ENCODE measurements around the gene RECK. TPM values are rescaled to one million over a fixed set of nuclear protein-coding genes. Genes with fewer than 3 reads are reported as not detected.

The RECK gene
- total and polyA plus RNA-seq, 2 donors (not counting 1 experiment from before 2014, with no cell fraction given), result 98.4 to 212 TPM

- Histone ChIP-seq H3K79me2 (ENCODE audit: control insufficient read depth, insufficient read depth, low read length) (no peaks in the 10 kb centered on the region), H3K4me2 (ENCODE audit: extremely low read depth, insufficient read depth, low read length) (no peak overlapping the region), H3K9ac (ENCODE audit: insufficient read depth, low read length) (no peak overlapping the region), H3K27ac (ENCODE audit: insufficient read depth, low read length) (no peak overlapping the region), H3K27me3 (ENCODE audit: control insufficient read depth, insufficient read depth, low read length) (no peaks in the 10 kb centered on the region), H4K20me1 (ENCODE audit: control insufficient read depth, extremely low read depth, insufficient read depth, low read length) (no peaks in the 10 kb centered on the region), H2AFZ (ENCODE audit: low read length) (no peak overlapping the region), H3K36me3 (ENCODE audit: control insufficient read depth, insufficient read depth, low read length) (peaks cover 5% of the 10 kb centered on the region), H3K4me3 (replicated peaks in 1 of 4; ENCODE audit: control extremely low read depth in 1 of 4, insufficient read depth in 1 of 4, low read depth in 3 of 4, low read length in 4 of 4) (no peak overlapping the region), H3K4me1 (ENCODE audit: control insufficient read depth, extremely low read depth, insufficient read depth, low read length) (peaks cover 14% of the 10 kb centered on the region), H3K9me3 (ENCODE audit: control insufficient read depth, insufficient read depth, low read depth, low read length) (no peaks in the 10 kb centered on the region)
- TF ChIP-seq, protein P1, sequence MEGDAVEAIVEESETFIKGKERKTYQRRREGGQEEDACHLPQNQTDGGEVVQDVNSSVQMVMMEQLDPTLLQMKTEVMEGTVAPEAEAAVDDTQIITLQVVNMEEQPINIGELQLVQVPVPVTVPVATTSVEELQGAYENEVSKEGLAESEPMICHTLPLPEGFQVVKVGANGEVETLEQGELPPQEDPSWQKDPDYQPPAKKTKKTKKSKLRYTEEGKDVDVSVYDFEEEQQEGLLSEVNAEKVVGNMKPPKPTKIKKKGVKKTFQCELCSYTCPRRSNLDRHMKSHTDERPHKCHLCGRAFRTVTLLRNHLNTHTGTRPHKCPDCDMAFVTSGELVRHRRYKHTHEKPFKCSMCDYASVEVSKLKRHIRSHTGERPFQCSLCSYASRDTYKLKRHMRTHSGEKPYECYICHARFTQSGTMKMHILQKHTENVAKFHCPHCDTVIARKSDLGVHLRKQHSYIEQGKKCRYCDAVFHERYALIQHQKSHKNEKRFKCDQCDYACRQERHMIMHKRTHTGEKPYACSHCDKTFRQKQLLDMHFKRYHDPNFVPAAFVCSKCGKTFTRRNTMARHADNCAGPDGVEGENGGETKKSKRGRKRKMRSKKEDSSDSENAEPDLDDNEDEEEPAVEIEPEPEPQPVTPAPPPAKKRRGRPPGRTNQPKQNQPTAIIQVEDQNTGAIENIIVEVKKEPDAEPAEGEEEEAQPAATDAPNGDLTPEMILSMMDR (conservative IDR thresholded peaks at IDR 0.05 in 1 of 2, IDR thresholded peaks at IDR 0.05 in 1 of 2; ENCODE audit: low read depth in 1 of 2, low read length in 2 of 2), result no peak
- TF ChIP-seq EZH2 (IDR thresholded peaks at IDR 0.05; ENCODE audit: low read length, missing control alignments), result no peak
- no peak for DNase-seq (ENCODE audit: low read depth in 2 of 2)
Measured at GRCh38 chr9:36088020-36088419, 51.3 kb downstream of the RECK start.

DNA sequence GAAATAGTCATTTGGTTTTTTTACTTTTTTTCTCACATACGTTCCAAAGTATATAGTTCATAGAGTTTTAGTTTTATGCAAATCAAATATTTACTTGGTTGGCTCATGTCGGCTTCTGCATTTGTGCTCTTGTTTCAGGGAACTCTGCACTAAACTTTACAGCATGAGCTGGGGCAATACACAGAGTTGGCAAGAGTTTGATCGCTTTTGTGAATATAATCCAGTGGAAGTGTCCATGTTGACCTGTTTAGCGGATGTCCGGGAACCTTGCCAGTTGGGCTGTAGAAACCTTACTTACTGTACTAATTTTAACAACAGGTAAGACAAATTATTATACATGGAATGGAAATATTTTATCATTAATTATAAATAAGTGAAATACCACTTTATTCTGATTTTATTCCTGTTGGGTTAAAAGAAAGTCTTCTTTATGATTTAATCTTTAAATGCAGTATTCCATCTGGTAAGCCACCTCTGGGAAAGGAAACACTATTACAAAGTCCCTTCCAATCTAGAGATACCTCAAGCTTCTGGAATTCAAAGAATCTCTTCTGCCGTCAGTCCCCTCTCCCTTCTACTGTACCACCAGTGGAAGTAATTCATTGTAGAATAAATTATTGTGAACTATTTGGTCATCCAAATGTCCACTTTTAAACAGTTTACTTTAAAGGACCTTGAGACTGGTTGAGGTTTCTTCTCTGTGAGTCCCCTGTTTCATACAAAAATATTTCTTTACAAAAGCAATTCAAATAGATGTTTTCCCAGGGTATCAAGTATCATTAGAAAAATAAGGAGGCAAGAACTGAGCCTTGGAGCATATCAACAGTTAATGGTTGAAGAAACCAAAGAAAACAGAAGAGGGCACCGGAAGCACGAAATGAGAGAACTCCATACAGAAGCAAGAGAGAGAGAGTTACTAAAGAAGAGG, 54.6 kb downstream of the RECK start:
- Histone ChIP-seq H3K79me2 (ENCODE audit: control insufficient read depth, insufficient read depth, low read length) (no peaks in the 10 kb centered on the region), H3K9ac (ENCODE audit: insufficient read depth, low read length) (no peak overlapping the region), H3K27me3 (ENCODE audit: control insufficient read depth, insufficient read depth, low read length) (no peaks in the 10 kb centered on the region), H3K36me3 (ENCODE audit: control insufficient read depth, insufficient read depth, low read length) (peaks cover 5% of the 10 kb centered on the region), H3K4me3 (replicated peaks in 1 of 4; ENCODE audit: control extremely low read depth in 1 of 4, insufficient read depth in 1 of 4, low read depth in 3 of 4, low read length in 4 of 4) (no peak overlapping the region), H3K9me3 (ENCODE audit: control insufficient read depth, insufficient read depth, low read depth, low read length) (no peaks in the 10 kb centered on the region), H3K4me2 (ENCODE audit: extremely low read depth, insufficient read depth, low read length) (peak overlapping the region; percentile 55), H4K20me1 (ENCODE audit: control insufficient read depth, extremely low read depth, insufficient read depth, low read length) (no peaks in the 10 kb centered on the region), H3K27ac (ENCODE audit: insufficient read depth, low read length) (peak overlapping the region; percentile 72), H2AFZ (ENCODE audit: low read length) (no peak overlapping the region), H3K4me1 (ENCODE audit: control insufficient read depth, extremely low read depth, insufficient read depth, low read length) (peaks cover 14% of the 10 kb centered on the region)
- no peak for TF ChIP-seq EZH2 (IDR thresholded peaks at IDR 0.05; ENCODE audit: low read length, missing control alignments)
- TF ChIP-seq, protein P1 (conservative IDR thresholded peaks at IDR 0.05 in 1 of 2, IDR thresholded peaks at IDR 0.05 in 1 of 2; ENCODE audit: low read depth in 1 of 2, low read length in 2 of 2), result peak in 1 of 2 donors; percentile 7
- DNase-seq (ENCODE audit: low read depth in 2 of 2), result peak; percentile 63 to 90

- Histone ChIP-seq H3K4me2 (ENCODE audit: extremely low read depth, insufficient read depth, low read length) (no peak overlapping the region), H3K9ac (ENCODE audit: insufficient read depth, low read length) (no peak overlapping the region), H3K4me1 (ENCODE audit: control insufficient read depth, extremely low read depth, insufficient read depth, low read length) (peaks cover 14% of the 10 kb centered on the region), H3K27ac (ENCODE audit: insufficient read depth, low read length) (peak overlapping the region; percentile 72), H2AFZ (ENCODE audit: low read length) (no peak overlapping the region), H3K79me2 (ENCODE audit: control insufficient read depth, insufficient read depth, low read length) (no peaks in the 10 kb centered on the region), H3K27me3 (ENCODE audit: control insufficient read depth, insufficient read depth, low read length) (no peaks in the 10 kb centered on the region), H3K4me3 (replicated peaks in 1 of 4; ENCODE audit: control extremely low read depth in 1 of 4, insufficient read depth in 1 of 4, low read depth in 3 of 4, low read length in 4 of 4) (no peak overlapping the region), H3K9me3 (ENCODE audit: control insufficient read depth, insufficient read depth, low read depth, low read length) (no peaks in the 10 kb centered on the region), H4K20me1 (ENCODE audit: control insufficient read depth, extremely low read depth, insufficient read depth, low read length) (no peaks in the 10 kb centered on the region), H3K36me3 (ENCODE audit: control insufficient read depth, insufficient read depth, low read length) (peaks cover 4% of the 10 kb centered on the region)
- TF ChIP-seq, protein P1 (conservative IDR thresholded peaks at IDR 0.05 in 1 of 2, IDR thresholded peaks at IDR 0.05 in 1 of 2; ENCODE audit: low read depth in 1 of 2, low read length in 2 of 2), result no peak
- TF ChIP-seq EZH2 (IDR thresholded peaks at IDR 0.05; ENCODE audit: low read length, missing control alignments), result no peak
- DNase-seq (ENCODE audit: low read depth in 2 of 2), result no peak
Measured at GRCh38 chr9:36092014-36092413, 55.3 kb downstream of the RECK start.
